HepG2 (cell line): ENCODE data around the gene TXNL4A. TPM values are rescaled to one million over a fixed set of nuclear protein-coding genes. Genes with fewer than 3 reads are reported as not detected.

Experiments used
- CEBPG ChIP-seq: IDR thresholded peaks from 2 replicates; pipeline ENCODE4 v1.6.1; 2016
- CREM ChIP-seq, 2 experiments: sonication (generic) in 1 of 2; formaldehyde crosslinking in 1 of 2; IDR thresholded peaks; 2 replicates each; pipeline versions ENCODE4 v1.4.0 to v1.6.1; 2016 to 2020; ENCODE audit warnings: antibody characterized with exemption in 1 of 2, mild to moderate bottlenecking in 1 of 2, missing genetic modification reagents in 1 of 2
- GATAD2A ChIP-seq: IDR thresholded peaks from 2 replicates; pipeline ENCODE4 v1.6.1; 2016
- KDM4B ChIP-seq: sonication (generic); formaldehyde crosslinking; IDR thresholded peaks from 2 replicates; pipeline ENCODE4 v1.4.0; 2020; ENCODE audit warnings: missing genetic modification reagents
- KDM6A ChIP-seq: IDR thresholded peaks from 2 replicates; pipeline ENCODE4 v1.6.1; 2016; ENCODE audit warnings: low read depth
- KLF15 ChIP-seq: sonication (generic); formaldehyde crosslinking; IDR thresholded peaks from 2 replicates; pipeline ENCODE4 v1.8.1; 2023; ENCODE audit warnings: borderline replicate concordance, mild to moderate bottlenecking, inconsistent platforms, missing genetic modification reagents, mixed read lengths
- MXI1 ChIP-seq: IDR thresholded peaks from 3 replicates; pipeline ENCODE4 v1.6.1; 2012; ENCODE audit warnings: low read depth, low read length, inconsistent platforms, borderline replicate concordance
- PHB2 ChIP-seq: fragments of 450-650 bp; IDR thresholded peaks from 2 replicates; pipeline ENCODE4 v1.6.1; 2018; ENCODE audit not compliant: partially characterized antibody
- PHF21A ChIP-seq: sonication (generic); formaldehyde crosslinking; IDR thresholded peaks from 2 replicates; pipeline ENCODE4 v1.5.0; 2020; ENCODE audit warnings: mild to moderate bottlenecking, missing genetic modification reagents
- POLR2AphosphoS5 ChIP-seq: IDR thresholded peaks from 2 replicates; pipeline ENCODE4 v1.6.1; 2012; ENCODE audit warnings: low read depth, low read length
- RAD21 ChIP-seq: fragments of 450-650 bp; formaldehyde crosslinking; IDR thresholded peaks from 2 replicates; pipeline ENCODE4 v1.5.0; 2020; ENCODE audit warnings: mild to moderate bottlenecking
- RXRB ChIP-seq: IDR thresholded peaks from 2 replicates; pipeline ENCODE4 v1.6.1; 2016; ENCODE audit warnings: borderline replicate concordance, missing genetic modification reagents, missing compliant biosample characterization
- SMAD3 ChIP-seq: sonication (generic); formaldehyde crosslinking; IDR thresholded peaks from 2 replicates; pipeline ENCODE4 v1.4.0; 2020; ENCODE audit warnings: missing genetic modification reagents
- TEAD3 ChIP-seq: optimal IDR thresholded peaks from 2 replicates; pipeline ENCODE3; 2016; ENCODE audit warnings: borderline replicate concordance
- YY1 ChIP-seq: IDR thresholded peaks from 2 replicates; pipeline ENCODE4 v1.6.1; 2011; ENCODE audit warnings: low read length, low read depth, moderate library complexity, mild to moderate bottlenecking; ENCODE audit not compliant: insufficient read depth, insufficient replicate concordance
- ZFAT ChIP-seq: sonication (generic); formaldehyde crosslinking; conservative IDR thresholded peaks from 2 replicates; pipeline ENCODE4 v1.8.1; 2023; ENCODE audit warnings: missing genetic modification reagents, inconsistent platforms
- ZKSCAN1 ChIP-seq: fragments of 150-350 bp; IDR thresholded peaks from 2 replicates; pipeline ENCODE4 v1.6.1; 2014; ENCODE audit warnings: low read length
- ZNF12 ChIP-seq: sonication (generic); formaldehyde crosslinking; IDR thresholded peaks from 2 replicates; pipeline ENCODE4 v1.5.0; 2020; ENCODE audit warnings: missing genetic modification reagents
- ZNF20 ChIP-seq: sonication (generic); formaldehyde crosslinking; IDR thresholded peaks from 2 replicates; pipeline ENCODE4 v1.4.0; 2020; ENCODE audit warnings: mild to moderate bottlenecking, moderate library complexity, missing genetic modification reagents
- ZNF30 ChIP-seq: sonication (generic); formaldehyde crosslinking; IDR thresholded peaks from 2 replicates; pipeline ENCODE4 v1.5.0; 2020; ENCODE audit warnings: mild to moderate bottlenecking, missing genetic modification reagents
- polyA plus RNA-seq, 8 experiments: library from polyadenylated mRNA; depleted of rRNA in 3 of 8; stranded (reverse) in 7 of 8; unstranded in 1 of 8; fragments of >200 nt; fragmentation: Illumina TruSeq in 4 of 8; extraction: Trizol in 4 of 8; gene quantifications; 2 replicates each; pipeline versions ENCODE4 v1.2.1 to v1.2.3, GENCODE V29; 2011 to 2016; ENCODE audit warnings: low read depth in 4 of 8, missing spikeins in 1 of 8, mixed read lengths in 1 of 8; ENCODE audit not compliant: insufficient read depth in 1 of 8
- total RNA-seq, 5 experiments: library from RNA; depleted of rRNA; stranded (reverse); fragments of >200 nt; fragmentation: Illumina TruSeq; extraction: Trizol; gene quantifications; 2 replicates each; pipeline ENCODE4 v1.2.3, GENCODE V29; 2016; ENCODE audit warnings: low read depth in 1 of 5
- TF ChIP-seq, protein P1 (sequence below): sonication (generic); formaldehyde crosslinking; IDR thresholded peaks from 2 replicates; pipeline ENCODE4 v1.5.0; 2020; ENCODE audit warnings: missing genetic modification reagents
- TF ChIP-seq, protein P2 (sequence below): sonication (generic); formaldehyde crosslinking; IDR thresholded peaks from 2 replicates; pipeline ENCODE4 v1.5.0; 2020; ENCODE audit warnings: mild to moderate bottlenecking, missing genetic modification reagents, borderline replicate concordance
- TF ChIP-seq, protein P3 (sequence below): IDR thresholded peaks from 2 replicates; pipeline ENCODE4 v1.6.1; 2016
- TF ChIP-seq, protein P4 (sequence below): IDR thresholded peaks from 2 replicates; pipeline ENCODE4 v1.4.0; 2020; ENCODE audit warnings: mild to moderate bottlenecking, missing genetic modification reagents

The TXNL4A gene
- total and polyA plus RNA-seq, 2 of the 13 experiments (the other 11 are each of a cell fraction or from before 2014, with no cell fraction given): 172 to 202 TPM

DNA sequence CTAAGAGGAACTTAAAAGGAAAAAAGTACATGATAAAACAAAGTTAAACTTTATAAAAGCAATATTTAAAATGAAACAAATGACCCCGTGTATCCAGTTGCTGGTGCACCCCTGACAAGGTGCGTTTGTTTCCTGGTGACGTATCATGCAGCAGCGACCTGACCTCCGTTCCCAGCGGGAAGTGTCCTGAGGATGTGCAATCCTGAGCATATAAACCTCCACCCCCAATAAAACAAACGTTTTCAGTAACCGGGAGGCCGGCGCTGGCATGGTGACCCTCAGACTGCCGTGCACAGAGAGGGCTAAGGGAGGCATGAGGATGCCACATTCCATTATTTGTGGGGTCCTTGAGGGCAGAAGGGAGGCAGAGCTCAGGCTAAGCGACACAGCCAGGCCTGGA is 51.7 kb downstream of the TXNL4A start (continued):
- TF ChIP-seq PHB2 (no peak), TEAD3 (CRISPR knock-in tag) (peak; percentile 43), ZKSCAN1 (no peak), PHF21A (CRISPR knock-in tag) (0 out of 2 replicates have a peak, but pooled peaks have one; percentile 38), KDM6A (CRISPR knock-in tag) (0 out of 2 replicates have a peak, but pooled peaks have one; percentile 23), GATAD2A (CRISPR knock-in tag) (peak; percentile 63), POLR2AphosphoS5 (no peak), SMAD3 (no peak), RXRB (CRISPR knock-in tag) (peak; percentile 36), ZNF20 (no peak), CREM (IDR thresholded peaks at IDR 0.05) (peak; percentile 50; the same call in 1 of the 2 replicates), CREM (CRISPR knock-in tag; IDR thresholded peaks at IDR 0.05) (no peak), CEBPG (CRISPR knock-in tag) (peak; percentile 66), KLF15 (CRISPR knock-in tag) (no peak), ZNF12 (CRISPR knock-in tag) (no peak), ZNF30 (CRISPR knock-in tag) (no peak), MXI1 (0 out of 3 replicates have a peak, but pooled peaks have one; percentile 7), KDM4B (CRISPR knock-in tag) (no peak), ZFAT (no peak), RAD21 (no peak), YY1 (no peak)
- TF ChIP-seq, protein P1, sequence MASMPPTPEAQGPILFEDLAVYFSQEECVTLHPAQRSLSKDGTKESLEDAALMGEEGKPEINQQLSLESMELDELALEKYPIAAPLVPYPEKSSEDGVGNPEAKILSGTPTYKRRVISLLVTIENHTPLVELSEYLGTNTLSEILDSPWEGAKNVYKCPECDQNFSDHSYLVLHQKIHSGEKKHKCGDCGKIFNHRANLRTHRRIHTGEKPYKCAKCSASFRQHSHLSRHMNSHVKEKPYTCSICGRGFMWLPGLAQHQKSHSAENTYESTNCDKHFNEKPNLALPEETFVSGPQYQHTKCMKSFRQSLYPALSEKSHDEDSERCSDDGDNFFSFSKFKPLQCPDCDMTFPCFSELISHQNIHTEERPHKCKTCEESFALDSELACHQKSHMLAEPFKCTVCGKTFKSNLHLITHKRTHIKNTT (CRISPR knock-in tag): no peak
- TF ChIP-seq, protein P2, sequence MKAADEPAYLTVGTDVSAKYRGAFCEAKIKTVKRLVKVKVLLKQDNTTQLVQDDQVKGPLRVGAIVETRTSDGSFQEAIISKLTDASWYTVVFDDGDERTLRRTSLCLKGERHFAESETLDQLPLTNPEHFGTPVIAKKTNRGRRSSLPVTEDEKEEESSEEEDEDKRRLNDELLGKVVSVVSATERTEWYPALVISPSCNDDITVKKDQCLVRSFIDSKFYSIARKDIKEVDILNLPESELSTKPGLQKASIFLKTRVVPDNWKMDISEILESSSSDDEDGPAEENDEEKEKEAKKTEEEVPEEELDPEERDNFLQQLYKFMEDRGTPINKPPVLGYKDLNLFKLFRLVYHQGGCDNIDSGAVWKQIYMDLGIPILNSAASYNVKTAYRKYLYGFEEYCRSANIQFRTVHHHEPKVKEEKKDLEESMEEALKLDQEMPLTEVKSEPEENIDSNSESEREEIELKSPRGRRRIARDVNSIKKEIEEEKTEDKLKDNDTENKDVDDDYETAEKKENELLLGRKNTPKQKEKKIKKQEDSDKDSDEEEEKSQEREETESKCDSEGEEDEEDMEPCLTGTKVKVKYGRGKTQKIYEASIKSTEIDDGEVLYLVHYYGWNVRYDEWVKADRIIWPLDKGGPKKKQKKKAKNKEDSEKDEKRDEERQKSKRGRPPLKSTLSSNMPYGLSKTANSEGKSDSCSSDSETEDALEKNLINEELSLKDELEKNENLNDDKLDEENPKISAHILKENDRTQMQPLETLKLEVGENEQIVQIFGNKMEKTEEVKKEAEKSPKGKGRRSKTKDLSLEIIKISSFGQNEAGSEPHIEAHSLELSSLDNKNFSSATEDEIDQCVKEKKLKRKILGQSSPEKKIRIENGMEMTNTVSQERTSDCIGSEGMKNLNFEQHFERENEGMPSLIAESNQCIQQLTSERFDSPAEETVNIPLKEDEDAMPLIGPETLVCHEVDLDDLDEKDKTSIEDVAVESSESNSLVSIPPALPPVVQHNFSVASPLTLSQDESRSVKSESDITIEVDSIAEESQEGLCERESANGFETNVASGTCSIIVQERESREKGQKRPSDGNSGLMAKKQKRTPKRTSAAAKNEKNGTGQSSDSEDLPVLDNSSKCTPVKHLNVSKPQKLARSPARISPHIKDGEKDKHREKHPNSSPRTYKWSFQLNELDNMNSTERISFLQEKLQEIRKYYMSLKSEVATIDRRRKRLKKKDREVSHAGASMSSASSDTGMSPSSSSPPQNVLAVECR (CRISPR knock-in tag): peak; percentile 16; the same call in 1 of the 2 replicates
- TF ChIP-seq, protein P3, sequence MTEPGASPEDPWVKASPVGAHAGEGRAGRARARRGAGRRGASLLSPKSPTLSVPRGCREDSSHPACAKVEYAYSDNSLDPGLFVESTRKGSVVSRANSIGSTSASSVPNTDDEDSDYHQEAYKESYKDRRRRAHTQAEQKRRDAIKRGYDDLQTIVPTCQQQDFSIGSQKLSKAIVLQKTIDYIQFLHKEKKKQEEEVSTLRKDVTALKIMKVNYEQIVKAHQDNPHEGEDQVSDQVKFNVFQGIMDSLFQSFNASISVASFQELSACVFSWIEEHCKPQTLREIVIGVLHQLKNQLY (CRISPR knock-in tag): peak; percentile 44; the same call in 1 of the 2 replicates
- TF ChIP-seq, protein P4, sequence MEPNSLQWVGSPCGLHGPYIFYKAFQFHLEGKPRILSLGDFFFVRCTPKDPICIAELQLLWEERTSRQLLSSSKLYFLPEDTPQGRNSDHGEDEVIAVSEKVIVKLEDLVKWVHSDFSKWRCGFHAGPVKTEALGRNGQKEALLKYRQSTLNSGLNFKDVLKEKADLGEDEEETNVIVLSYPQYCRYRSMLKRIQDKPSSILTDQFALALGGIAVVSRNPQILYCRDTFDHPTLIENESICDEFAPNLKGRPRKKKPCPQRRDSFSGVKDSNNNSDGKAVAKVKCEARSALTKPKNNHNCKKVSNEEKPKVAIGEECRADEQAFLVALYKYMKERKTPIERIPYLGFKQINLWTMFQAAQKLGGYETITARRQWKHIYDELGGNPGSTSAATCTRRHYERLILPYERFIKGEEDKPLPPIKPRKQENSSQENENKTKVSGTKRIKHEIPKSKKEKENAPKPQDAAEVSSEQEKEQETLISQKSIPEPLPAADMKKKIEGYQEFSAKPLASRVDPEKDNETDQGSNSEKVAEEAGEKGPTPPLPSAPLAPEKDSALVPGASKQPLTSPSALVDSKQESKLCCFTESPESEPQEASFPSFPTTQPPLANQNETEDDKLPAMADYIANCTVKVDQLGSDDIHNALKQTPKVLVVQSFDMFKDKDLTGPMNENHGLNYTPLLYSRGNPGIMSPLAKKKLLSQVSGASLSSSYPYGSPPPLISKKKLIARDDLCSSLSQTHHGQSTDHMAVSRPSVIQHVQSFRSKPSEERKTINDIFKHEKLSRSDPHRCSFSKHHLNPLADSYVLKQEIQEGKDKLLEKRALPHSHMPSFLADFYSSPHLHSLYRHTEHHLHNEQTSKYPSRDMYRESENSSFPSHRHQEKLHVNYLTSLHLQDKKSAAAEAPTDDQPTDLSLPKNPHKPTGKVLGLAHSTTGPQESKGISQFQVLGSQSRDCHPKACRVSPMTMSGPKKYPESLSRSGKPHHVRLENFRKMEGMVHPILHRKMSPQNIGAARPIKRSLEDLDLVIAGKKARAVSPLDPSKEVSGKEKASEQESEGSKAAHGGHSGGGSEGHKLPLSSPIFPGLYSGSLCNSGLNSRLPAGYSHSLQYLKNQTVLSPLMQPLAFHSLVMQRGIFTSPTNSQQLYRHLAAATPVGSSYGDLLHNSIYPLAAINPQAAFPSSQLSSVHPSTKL (CRISPR knock-in tag): peak; percentile 59
